Lower lobe of right lung (tissue), 2 donors: ENCODE data around the gene SCRG1. TPM values are rescaled to one million over a fixed set of nuclear protein-coding genes. Genes with fewer than 3 reads are reported as not detected.

Experiments used
- ATAC-seq, 2 donors: fragments of 200-7000 bp; cut with Tn5 transposase; one replicate each; pipeline ENCODE4 v1.9.1; 2020 to 2022; ENCODE audit warnings: mild to moderate bottlenecking in 2 of 2, moderate library complexity in 2 of 2
- DNase-seq: peaks from one replicate; pipeline ENCODE4 v3.0.0-alpha.2; 2020
- H3K27ac ChIP-seq: fragments of 200-600 bp; one replicate; pipeline ENCODE4 v1.8.0; 2022
- H3K27me3 ChIP-seq: fragments of 200-600 bp; one replicate; pipeline ENCODE4 v1.8.0; 2022; ENCODE audit warnings: low read depth
- H3K36me3 ChIP-seq: fragments of 200-600 bp; one replicate; pipeline ENCODE4 v1.8.0; 2022; ENCODE audit warnings: mild to moderate bottlenecking
- H3K4me1 ChIP-seq: fragments of 200-600 bp; one replicate; pipeline ENCODE4 v1.8.0; 2022
- H3K4me3 ChIP-seq: fragments of 200-600 bp; one replicate; pipeline ENCODE4 v1.8.0; 2022; ENCODE audit warnings: mild to moderate bottlenecking
- H3K9me3 ChIP-seq: fragments of 200-600 bp; one replicate; pipeline ENCODE4 v1.8.0; 2022
- intact Hi-C: fragments of 100-400 bp; cut with DNase I; formaldehyde crosslinking; loops from one replicate; pipeline ENCODE4 v1.11.0; 2022
- total RNA-seq: library from RNA; stranded (reverse); fragmentation: NEBNext Ultra II Directional; extraction: Animal tissue kit (Norgen Biotek cat#: 25700); gene quantifications from one replicate; pipeline ENCODE4 v1.2.1, GENCODE V29; 2021
- TF ChIP-seq, protein P1 (sequence below): fragments of 200-600 bp; IDR thresholded peaks from one replicate; pipeline ENCODE4 v1.8.0; 2022; ENCODE audit warnings: antibody characterized with exemption, mild to moderate bottlenecking
- donor health status: DM: no; HTN: yes; CAD: no; lungs with severe emphysema.

SCRG1 gene
- total RNA-seq, 1 donor from 2014 or later = 0.32 TPM

DNA sequence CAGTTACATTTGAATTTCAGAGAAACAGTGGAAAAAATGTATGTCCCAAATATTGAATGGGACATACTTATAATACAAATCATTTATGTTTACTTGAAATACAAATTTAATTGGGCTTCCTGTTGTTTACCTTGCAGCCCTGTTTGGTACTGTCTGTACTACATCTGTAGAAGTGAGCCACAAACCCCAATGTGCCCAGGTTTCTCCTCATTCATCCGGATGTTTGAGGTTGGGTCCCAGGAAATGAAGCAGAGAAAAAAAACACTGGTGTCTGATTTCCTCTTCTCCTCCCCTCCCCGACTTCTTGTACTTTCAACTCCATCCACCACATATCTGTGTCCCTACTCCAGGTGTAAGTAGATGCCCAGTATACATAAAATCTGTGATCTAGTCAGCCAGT, 27.1 kb upstream of the SCRG1 start:
- Histone ChIP-seq H3K4me1 (no peaks in the 10 kb centered on the region), H3K27ac (no peak overlapping the region), H3K4me3 (no peak overlapping the region), H3K36me3 (no peaks in the 10 kb centered on the region), H3K27me3 (no peaks in the 10 kb centered on the region), H3K9me3 (no peaks in the 10 kb centered on the region)
- intact Hi-C loops = no loop called here
- TF ChIP-seq, protein P1, sequence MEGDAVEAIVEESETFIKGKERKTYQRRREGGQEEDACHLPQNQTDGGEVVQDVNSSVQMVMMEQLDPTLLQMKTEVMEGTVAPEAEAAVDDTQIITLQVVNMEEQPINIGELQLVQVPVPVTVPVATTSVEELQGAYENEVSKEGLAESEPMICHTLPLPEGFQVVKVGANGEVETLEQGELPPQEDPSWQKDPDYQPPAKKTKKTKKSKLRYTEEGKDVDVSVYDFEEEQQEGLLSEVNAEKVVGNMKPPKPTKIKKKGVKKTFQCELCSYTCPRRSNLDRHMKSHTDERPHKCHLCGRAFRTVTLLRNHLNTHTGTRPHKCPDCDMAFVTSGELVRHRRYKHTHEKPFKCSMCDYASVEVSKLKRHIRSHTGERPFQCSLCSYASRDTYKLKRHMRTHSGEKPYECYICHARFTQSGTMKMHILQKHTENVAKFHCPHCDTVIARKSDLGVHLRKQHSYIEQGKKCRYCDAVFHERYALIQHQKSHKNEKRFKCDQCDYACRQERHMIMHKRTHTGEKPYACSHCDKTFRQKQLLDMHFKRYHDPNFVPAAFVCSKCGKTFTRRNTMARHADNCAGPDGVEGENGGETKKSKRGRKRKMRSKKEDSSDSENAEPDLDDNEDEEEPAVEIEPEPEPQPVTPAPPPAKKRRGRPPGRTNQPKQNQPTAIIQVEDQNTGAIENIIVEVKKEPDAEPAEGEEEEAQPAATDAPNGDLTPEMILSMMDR = no peak
- DNase-seq (no peak), ATAC-seq (no peak)

DNA sequence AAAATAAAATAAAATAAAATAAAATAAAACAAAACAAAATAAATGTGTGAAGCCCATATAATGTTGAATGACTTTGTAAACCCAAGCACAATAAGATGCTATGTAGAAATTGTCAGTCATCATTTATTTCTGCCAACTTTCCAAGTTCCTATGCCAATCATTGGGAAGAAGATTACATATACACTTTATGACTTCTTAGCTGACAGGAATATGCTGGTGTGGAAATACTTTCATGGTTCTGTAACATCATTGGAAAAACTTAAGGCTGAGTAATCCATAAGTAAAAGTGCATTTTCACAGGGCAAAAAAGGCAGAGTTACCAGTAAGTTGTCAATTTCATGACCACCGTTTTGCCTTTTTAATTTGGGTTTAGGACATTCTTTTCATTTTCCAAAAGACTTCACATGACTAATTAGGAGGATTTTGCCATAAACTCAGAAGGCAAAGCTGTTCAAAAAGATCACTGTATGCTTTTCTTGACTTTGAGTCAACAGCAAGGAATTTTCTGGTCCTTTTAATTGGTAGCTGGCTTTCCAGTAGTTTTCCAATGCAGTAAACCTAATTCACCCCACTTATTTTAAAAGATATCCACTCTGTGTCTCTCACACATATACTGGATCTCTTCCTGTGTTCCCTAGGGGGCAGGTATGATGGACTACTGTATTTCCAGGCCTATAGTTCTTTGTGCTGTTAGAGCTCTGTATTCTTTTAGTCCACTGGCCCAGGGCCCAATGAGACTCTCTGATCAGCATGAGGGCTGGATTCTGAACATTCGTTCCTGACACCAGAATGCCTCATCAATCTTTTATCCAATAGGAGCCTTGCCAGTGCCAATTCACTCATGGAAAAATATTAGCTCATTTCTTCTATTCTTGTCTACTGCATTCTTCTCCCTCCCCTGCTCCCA, 26.2 kb upstream of the SCRG1 start:
- Histone ChIP-seq H3K27me3 (no peaks in the 10 kb centered on the region), H3K9me3 (no peaks in the 10 kb centered on the region), H3K36me3 (no peaks in the 10 kb centered on the region), H3K27ac (no peak overlapping the region), H3K4me3 (no peak overlapping the region), H3K4me1 (no peaks in the 10 kb centered on the region)
- intact Hi-C loops = no loop called here
- ATAC-seq (no peak), DNase-seq (no peak)
- TF ChIP-seq, protein P1 = no peak

DNA sequence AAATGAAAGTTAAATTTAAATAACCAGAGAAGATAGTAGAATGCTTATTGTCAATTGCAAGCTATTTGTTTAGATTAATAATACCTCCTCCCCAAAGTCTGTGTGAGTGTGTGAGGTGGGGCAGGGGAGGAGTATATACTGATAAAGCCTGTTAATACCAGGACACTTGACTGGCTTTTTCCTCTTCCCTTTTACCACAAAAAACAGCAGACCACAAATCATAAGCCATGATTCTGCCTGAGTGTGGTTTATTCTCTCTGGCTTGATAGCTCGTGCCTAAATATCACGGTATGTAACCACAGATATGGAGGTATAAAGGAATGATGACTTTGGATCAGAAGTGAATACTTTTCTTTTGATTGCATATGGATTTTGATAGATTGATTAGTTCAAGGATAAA, 21.9 kb upstream of the SCRG1 start:
- no peaks in the 10 kb centered on the region for H3K9me3 ChIP-seq
- H3K4me3 ChIP-seq = no peak overlapping the region
- intact Hi-C loops = no loop called here
- TF ChIP-seq, protein P1 = no peak
- no peaks in the 10 kb centered on the region for H3K27me3 ChIP-seq
- no peak for ATAC-seq
- H3K36me3 ChIP-seq = no peaks in the 10 kb centered on the region
- no peaks in the 10 kb centered on the region for H3K4me1 ChIP-seq
- no peak overlapping the region for H3K27ac ChIP-seq
- DNase-seq = no peak

GRCh38 chr4:173420324-173420752, 21.4 kb upstream of the SCRG1 start:
- intact Hi-C loops = no loop called here
- DNase-seq = no peak
- Histone ChIP-seq H3K4me1 (no peaks in the 10 kb centered on the region), H3K27ac (no peak overlapping the region), H3K4me3 (no peak overlapping the region), H3K36me3 (no peaks in the 10 kb centered on the region), H3K27me3 (no peaks in the 10 kb centered on the region), H3K9me3 (no peaks in the 10 kb centered on the region)
- no peak for ATAC-seq
- TF ChIP-seq, protein P1 = peak; percentile 36

DNA sequence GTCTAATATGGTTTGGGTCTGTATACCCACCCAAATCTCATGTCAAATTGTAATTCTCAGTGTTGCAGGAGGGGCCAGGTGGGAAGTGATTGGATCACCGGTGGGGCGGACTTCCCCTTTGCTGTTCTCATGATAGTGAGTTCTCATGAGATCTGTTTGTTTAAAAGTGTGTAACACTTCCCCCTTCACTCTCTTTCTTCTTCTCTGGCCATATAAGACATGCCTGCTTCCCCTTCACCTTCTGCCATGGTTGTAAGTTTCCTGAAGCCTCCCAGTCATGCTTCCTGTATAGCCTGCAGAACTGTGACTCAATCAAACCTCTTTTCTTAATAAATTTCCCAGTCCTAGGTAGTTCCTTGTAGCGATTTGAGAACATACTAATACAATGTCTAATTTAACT, 19.7 kb upstream of the SCRG1 start:
- no peak for DNase-seq
- Histone ChIP-seq H3K27ac (no peak overlapping the region), H3K4me1 (no peaks in the 10 kb centered on the region), H3K36me3 (no peaks in the 10 kb centered on the region), H3K4me3 (no peak overlapping the region), H3K27me3 (no peaks in the 10 kb centered on the region), H3K9me3 (no peaks in the 10 kb centered on the region)
- intact Hi-C loops = loop anchor here (5.0 kb wide), 1 partner anchor 101 kb away; no protein-coding TSS in a partner anchor
- ATAC-seq = no peak
- TF ChIP-seq, protein P1 = no peak
